ENCODE measurements around the gene COX6B2.

- TF ChIP-seq, protein P1, sequence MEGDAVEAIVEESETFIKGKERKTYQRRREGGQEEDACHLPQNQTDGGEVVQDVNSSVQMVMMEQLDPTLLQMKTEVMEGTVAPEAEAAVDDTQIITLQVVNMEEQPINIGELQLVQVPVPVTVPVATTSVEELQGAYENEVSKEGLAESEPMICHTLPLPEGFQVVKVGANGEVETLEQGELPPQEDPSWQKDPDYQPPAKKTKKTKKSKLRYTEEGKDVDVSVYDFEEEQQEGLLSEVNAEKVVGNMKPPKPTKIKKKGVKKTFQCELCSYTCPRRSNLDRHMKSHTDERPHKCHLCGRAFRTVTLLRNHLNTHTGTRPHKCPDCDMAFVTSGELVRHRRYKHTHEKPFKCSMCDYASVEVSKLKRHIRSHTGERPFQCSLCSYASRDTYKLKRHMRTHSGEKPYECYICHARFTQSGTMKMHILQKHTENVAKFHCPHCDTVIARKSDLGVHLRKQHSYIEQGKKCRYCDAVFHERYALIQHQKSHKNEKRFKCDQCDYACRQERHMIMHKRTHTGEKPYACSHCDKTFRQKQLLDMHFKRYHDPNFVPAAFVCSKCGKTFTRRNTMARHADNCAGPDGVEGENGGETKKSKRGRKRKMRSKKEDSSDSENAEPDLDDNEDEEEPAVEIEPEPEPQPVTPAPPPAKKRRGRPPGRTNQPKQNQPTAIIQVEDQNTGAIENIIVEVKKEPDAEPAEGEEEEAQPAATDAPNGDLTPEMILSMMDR (IDR thresholded peaks at IDR 0.05) = no peak; the same call in 1 of the 2 replicates
- TF ChIP-seq POLR2AphosphoS5 (IDR thresholded peaks at IDR 0.05; ENCODE audit: low read depth, low read length) (no peak), REST (IDR thresholded peaks at IDR 0.05; ENCODE audit: insufficient read depth in 1 of 2, low read depth in 2 of 2, low read length in 1 of 2) (no peak), TCF7L2 (IDR thresholded peaks at IDR 0.05; ENCODE audit: low read depth, low read length) (no peak), SIN3A (IDR thresholded peaks at IDR 0.05; ENCODE audit: borderline replicate concordance, insufficient read depth, low read depth, low read length) (no peak)
These were observed 10.1 kb downstream of the COX6B2 start for GRCh38 chr19:55344444-55344843.

All from Panc1 (cell line).